B cell (primary cell): ENCODE results near the gene PDZRN4. TPM values are rescaled to one million over a fixed set of nuclear protein-coding genes. Genes with fewer than 3 reads are reported as not detected.

Experiments used
- ATAC-seq: fragments of 200-7000 bp; cut with Tn5 transposase; one replicate; pipeline ENCODE4 v1.10.0; 2021; ENCODE audit warnings: low read depth, mild to moderate bottlenecking, moderate number of reproducible peaks, moderate library complexity
- CTCF ChIA-PET: fragments of 350-600 bp; sonication (Branson Sonifier 250); formaldehyde crosslinking; loops from one replicate; lab custom pipeline; 2021; ENCODE audit warnings: antibody characterized with exemption, inconsistent platforms; lab: Charles Lee
- POLR2A ChIA-PET: fragments of 350-600 bp; sonication (Branson Sonifier 250); formaldehyde crosslinking; loops from one replicate; lab custom pipeline; 2021; ENCODE audit warnings: antibody characterized with exemption; lab: Charles Lee
- DNase-seq: peaks from one replicate; pipeline ENCODE4 v3.0.0; 2013
- H2AFZ ChIP-seq: 2 replicates; pipeline ENCODE4 v1.6.1; 2012; ENCODE audit warnings: mild to moderate bottlenecking, low read depth, low read length; ENCODE audit not compliant: insufficient read depth, poor library complexity, severe bottlenecking
- H3K27ac ChIP-seq, 2 donors: 1 replicate in 1 of 2; 2 replicates in 1 of 2; pipeline ENCODE4 v1.5.1; 2012 to 2013; ENCODE audit warnings: low read length in 2 of 2, mild to moderate bottlenecking in 2 of 2, moderate library complexity in 1 of 2
- H3K27me3 ChIP-seq, 4 experiments: fragments of 200-600 bp in 1 of 4; sonication (generic) in 1 of 4; replicated peaks in 1 of 4; 1 replicate in 2 of 4; 2 replicates in 2 of 4; pipeline versions ENCODE4 v1.6.1 to v1.7.0; 2013 to 2016; ENCODE audit warnings: low read length in 3 of 4, mild to moderate bottlenecking in 2 of 4, mixed read lengths in 1 of 4, moderate library complexity in 1 of 4; ENCODE audit not compliant: insufficient read depth in 4 of 4, control insufficient read depth in 3 of 4; ENCODE audit errors: control extremely low read depth in 1 of 4
- H3K36me3 ChIP-seq, 2 experiments: replicated peaks in 1 of 2; 1 replicate in 1 of 2; 2 replicates in 1 of 2; pipeline versions ENCODE4 v1.6.1 to v1.7.1; 2013; ENCODE audit warnings: low read length in 1 of 2; ENCODE audit not compliant: insufficient read depth in 2 of 2, control insufficient read depth in 1 of 2; ENCODE audit errors: control extremely low read depth in 1 of 2, extremely low read depth in 1 of 2
- H3K4me1 ChIP-seq, 2 donors: fragments of 200-600 bp in 1 of 2; sonication (generic) in 1 of 2; 1 replicate in 1 of 2; 2 replicates in 1 of 2; pipeline versions ENCODE4 v1.5.1 to v1.6.1; 2013 to 2017; ENCODE audit warnings: low read length in 2 of 2; ENCODE audit not compliant: control insufficient read depth in 2 of 2, insufficient read depth in 2 of 2
- H3K4me2 ChIP-seq: replicated peaks from 2 replicates; pipeline ENCODE3; 2012; ENCODE audit warnings: mild to moderate bottlenecking, low read depth, low read length; ENCODE audit not compliant: poor library complexity, severe bottlenecking
- H3K4me3 ChIP-seq, 5 experiments: fragments of 200-600 bp in 1 of 5; sonication (generic) in 1 of 5; 1 replicate in 3 of 5; 2 replicates in 2 of 5; pipeline versions ENCODE4 v1.5.1 to v1.7.0; 2011 to 2016; ENCODE audit warnings: low read length in 4 of 5, mild to moderate bottlenecking in 4 of 5, low read depth in 2 of 5, control low read depth in 1 of 5, moderate library complexity in 1 of 5; ENCODE audit not compliant: insufficient read depth in 1 of 5; ENCODE audit errors: control extremely low read depth in 1 of 5, extremely low read depth in 1 of 5
- H3K79me2 ChIP-seq: fragments of 200-600 bp; sonication (generic); one replicate; pipeline ENCODE4 v1.6.0; 2016; ENCODE audit warnings: low read length; ENCODE audit not compliant: control insufficient read depth, insufficient read depth
- H3K9ac ChIP-seq: fragments of 200-600 bp; sonication (generic); 2 replicates; pipeline ENCODE4 v1.6.1; 2017; ENCODE audit warnings: mild to moderate bottlenecking, low read length, moderate library complexity
- H3K9me3 ChIP-seq, 3 donors: one replicate each; pipeline versions ENCODE4 v1.6.1 to v1.7.1; 2013; ENCODE audit warnings: low read length in 2 of 3; ENCODE audit not compliant: control insufficient read depth in 2 of 3, insufficient read depth in 1 of 3; ENCODE audit errors: control extremely low read depth in 1 of 3
- H4K20me1 ChIP-seq: 2 replicates; pipeline ENCODE4 v1.6.0; 2012; ENCODE audit warnings: mild to moderate bottlenecking, low read length; ENCODE audit not compliant: insufficient read depth, control insufficient read depth, poor library complexity, severe bottlenecking
- H3K27ac Mint-ChIP-seq: one replicate; pipeline ENCODE4 v1.8.0; 2021; ENCODE audit warnings: mixed read lengths
- H3K27me3 Mint-ChIP-seq: one replicate; pipeline ENCODE4 v1.8.0; 2021; ENCODE audit warnings: mixed read lengths
- H3K4me1 Mint-ChIP-seq: one replicate; pipeline ENCODE4 v1.8.0; 2021; ENCODE audit warnings: mixed read lengths
- H3K4me3 Mint-ChIP-seq: one replicate; pipeline ENCODE4 v1.8.0; 2021; ENCODE audit warnings: mixed read lengths
- H3K9me3 Mint-ChIP-seq: one replicate; pipeline ENCODE4 v1.8.0; 2022; ENCODE audit warnings: mixed read lengths; ENCODE audit not compliant: insufficient read depth
- EZH2 ChIP-seq: IDR thresholded peaks from 2 replicates; pipeline ENCODE4 v1.6.1; 2012; ENCODE audit warnings: borderline replicate concordance, low read depth, mild to moderate bottlenecking, moderate library complexity, low read length; ENCODE audit not compliant: insufficient read depth, poor library complexity, severe bottlenecking
- WGBS: methylation state at CpG from one replicate; pipeline ENCODE4 v1.1.5; 2013; ENCODE audit warnings: missing lambda C conversion rate; ENCODE audit not compliant: insufficient coverage; 5-methylcytosine and 5-hydroxymethylcytosine counted together
- intact Hi-C: fragments of 100-400 bp; cut with micrococcal nuclease; formaldehyde crosslinking; loops from one replicate; pipeline ENCODE4 v1.10.0; 2022
- polyA plus RNA-seq: library from polyadenylated mRNA; depleted of rRNA; stranded (reverse); fragments of >200 nt; gene quantifications from 2 replicates; pipeline ENCODE4 v1.2.3, GENCODE V29; 2012
- total RNA-seq, 2 donors: library from RNA; stranded (reverse); fragments of 120-200 nt in 1 of 2; gene quantifications; 1 replicate in 1 of 2; 2 replicates in 1 of 2; pipeline versions ENCODE4 v1.2.3 to v1.2.4, GENCODE V29; 2013 to 2022
- TF ChIP-seq, protein P1 (sequence below): fragments of 200-600 bp; IDR thresholded peaks from one replicate; pipeline ENCODE4 v1.8.0; 2022; ENCODE audit warnings: antibody characterized with exemption, mild to moderate bottlenecking

PDZRN4 gene
- total and polyA plus RNA-seq, 2 donors (not counting 1 experiment from before 2014, with no cell fraction given) = not detected

DNA sequence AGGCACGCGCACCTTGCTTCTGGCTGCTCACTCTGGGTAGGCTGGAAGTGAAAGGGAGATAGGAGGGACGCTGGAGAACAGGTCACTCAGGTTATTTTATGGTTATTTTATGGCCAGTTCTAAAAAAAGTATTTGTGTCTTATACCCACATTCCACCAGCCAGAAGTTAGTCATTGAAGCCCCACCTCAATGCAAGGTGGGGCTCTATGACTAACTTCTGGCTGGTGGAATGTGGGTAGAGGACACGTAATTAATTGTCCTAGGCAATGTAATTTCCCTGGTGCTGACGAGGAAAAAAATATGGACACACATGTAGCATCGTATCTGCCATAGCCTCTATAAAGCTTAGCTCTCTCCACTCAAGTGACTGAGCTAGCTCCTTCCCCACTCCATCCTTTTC lies 104.9 kb downstream of the PDZRN4 start:
- ATAC-seq = no peak
- H3K27ac Mint-ChIP-seq = no peak overlapping the region
- ChIA-PET CTCF (no interaction called here), POLR2A (no interaction called here)
- TF ChIP-seq, protein P1, sequence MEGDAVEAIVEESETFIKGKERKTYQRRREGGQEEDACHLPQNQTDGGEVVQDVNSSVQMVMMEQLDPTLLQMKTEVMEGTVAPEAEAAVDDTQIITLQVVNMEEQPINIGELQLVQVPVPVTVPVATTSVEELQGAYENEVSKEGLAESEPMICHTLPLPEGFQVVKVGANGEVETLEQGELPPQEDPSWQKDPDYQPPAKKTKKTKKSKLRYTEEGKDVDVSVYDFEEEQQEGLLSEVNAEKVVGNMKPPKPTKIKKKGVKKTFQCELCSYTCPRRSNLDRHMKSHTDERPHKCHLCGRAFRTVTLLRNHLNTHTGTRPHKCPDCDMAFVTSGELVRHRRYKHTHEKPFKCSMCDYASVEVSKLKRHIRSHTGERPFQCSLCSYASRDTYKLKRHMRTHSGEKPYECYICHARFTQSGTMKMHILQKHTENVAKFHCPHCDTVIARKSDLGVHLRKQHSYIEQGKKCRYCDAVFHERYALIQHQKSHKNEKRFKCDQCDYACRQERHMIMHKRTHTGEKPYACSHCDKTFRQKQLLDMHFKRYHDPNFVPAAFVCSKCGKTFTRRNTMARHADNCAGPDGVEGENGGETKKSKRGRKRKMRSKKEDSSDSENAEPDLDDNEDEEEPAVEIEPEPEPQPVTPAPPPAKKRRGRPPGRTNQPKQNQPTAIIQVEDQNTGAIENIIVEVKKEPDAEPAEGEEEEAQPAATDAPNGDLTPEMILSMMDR = no peak
- no peak for TF ChIP-seq EZH2
- H3K9ac ChIP-seq = no peak overlapping the region
- no peaks in the 10 kb centered on the region for H3K9me3 Mint-ChIP-seq
- no peak for DNase-seq
- no peaks in the 10 kb centered on the region for H3K9me3 ChIP-seq
- WGBS = 90% methylated on average over 5 of the region's 6 CpGs
- no peaks in the 10 kb centered on the region for H3K79me2 ChIP-seq
- no peaks in the 10 kb centered on the region for H3K27me3 ChIP-seq
- H3K4me3 Mint-ChIP-seq = no peak overlapping the region
- H3K27me3 Mint-ChIP-seq = peaks cover 3% of the 10 kb centered on the region
- no peak overlapping the region for H3K27ac ChIP-seq
- intact Hi-C loops = no loop called here
- no peaks in the 10 kb centered on the region for H3K4me1 ChIP-seq
- H3K4me2 ChIP-seq = no peak overlapping the region
- no peak overlapping the region for H3K4me3 ChIP-seq
- no peaks in the 10 kb centered on the region for H3K36me3 ChIP-seq
- no peaks in the 10 kb centered on the region for H4K20me1 ChIP-seq
- no peaks in the 10 kb centered on the region for H3K4me1 Mint-ChIP-seq
- no peak overlapping the region for H2AFZ ChIP-seq

DNA sequence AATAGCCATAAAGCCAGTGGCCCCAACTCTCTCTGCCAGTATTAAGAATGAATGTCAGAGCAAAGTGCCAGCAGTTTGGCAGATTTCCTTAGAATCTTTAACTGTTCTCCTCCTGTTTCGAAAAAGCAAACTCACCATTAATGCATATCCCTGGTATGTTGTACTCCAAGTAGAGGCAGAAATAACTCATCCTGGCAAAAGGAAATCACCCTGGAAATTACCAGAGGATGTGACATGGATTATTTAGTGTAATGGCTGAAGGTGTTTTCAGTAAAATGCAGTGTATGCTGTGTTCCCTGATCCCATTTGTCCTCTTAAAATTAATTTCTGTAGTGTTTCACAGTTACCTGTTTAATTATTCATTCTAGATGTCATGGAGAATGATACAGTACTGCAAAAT lies 105.3 kb downstream of the PDZRN4 start:
- no peak overlapping the region for H3K27ac ChIP-seq
- no peak overlapping the region for H3K4me2 ChIP-seq
- ATAC-seq = no peak
- no peak overlapping the region for H3K9ac ChIP-seq
- no peak overlapping the region for H2AFZ ChIP-seq
- no peaks in the 10 kb centered on the region for H3K9me3 Mint-ChIP-seq
- DNase-seq = no peak
- H3K79me2 ChIP-seq = no peaks in the 10 kb centered on the region
- no peaks in the 10 kb centered on the region for H3K9me3 ChIP-seq
- POLR2A ChIA-PET = no interaction called here
- intact Hi-C loops = no loop called here
- H3K27me3 ChIP-seq = no peaks in the 10 kb centered on the region
- no peaks in the 10 kb centered on the region for H4K20me1 ChIP-seq
- H3K4me3 Mint-ChIP-seq = no peak overlapping the region
- CTCF ChIA-PET = no interaction called here
- no peaks in the 10 kb centered on the region for H3K36me3 ChIP-seq
- H3K27me3 Mint-ChIP-seq = peaks cover 3% of the 10 kb centered on the region
- no peak overlapping the region for H3K27ac Mint-ChIP-seq
- no peaks in the 10 kb centered on the region for H3K4me1 ChIP-seq
- no CpG with 5 or more reads among the region's 1 CpG for WGBS
- TF ChIP-seq, protein P1 = no peak
- TF ChIP-seq EZH2 = no peak
- H3K4me3 ChIP-seq = no peak overlapping the region
- H3K4me1 Mint-ChIP-seq = no peaks in the 10 kb centered on the region
